ENCODE data around the gene TESMIN.

DNA sequence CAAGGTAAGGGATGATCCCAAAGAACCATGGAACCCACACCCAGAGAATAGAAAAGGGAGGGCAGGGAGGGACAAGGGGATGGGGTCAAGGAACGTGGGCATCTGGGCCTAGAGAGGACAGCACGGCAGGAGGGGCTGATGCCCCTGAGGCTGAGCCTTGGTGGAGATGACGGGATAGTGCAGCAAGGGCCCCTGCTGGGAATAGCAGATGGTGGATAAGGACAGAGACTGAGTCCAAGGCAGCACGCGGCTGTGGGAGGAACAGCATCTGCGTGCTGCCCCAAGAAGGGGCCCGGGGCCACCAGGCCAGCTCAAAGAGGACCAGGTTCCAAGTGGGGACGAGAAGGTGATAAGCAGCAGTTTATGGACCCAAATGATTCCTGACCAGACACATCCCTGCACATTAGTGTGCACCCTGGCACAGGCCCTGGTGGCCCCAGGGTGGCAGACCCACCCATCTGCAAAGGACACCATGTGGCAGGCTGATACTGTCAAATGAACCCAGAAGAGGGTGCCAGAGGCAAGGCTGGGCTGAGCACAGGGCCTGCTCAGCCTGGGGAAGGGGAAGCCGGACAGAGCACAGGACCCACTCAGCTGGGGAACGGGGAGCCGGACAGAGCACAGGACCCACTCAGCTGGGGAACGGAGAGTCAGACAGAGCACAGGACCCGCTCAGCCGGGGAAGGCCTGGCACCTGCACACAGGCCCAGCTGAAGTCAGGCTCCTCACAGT, 12.8 kb upstream of the TESMIN start:
- TF ChIP-seq CBX1 (IDR thresholded peaks at IDR 0.05; ENCODE audit: low read depth) (no peak), POLR2A (IDR thresholded peaks at IDR 0.05; ENCODE audit: insufficient read depth in 1 of 2, low read depth in 2 of 2, low read length in 2 of 2) (no peak), EZH2 (conservative IDR thresholded peaks at IDR 0.05; ENCODE audit: low read depth, low read length) (no peak), NR3C1 (CRISPR knock-in tag; IDR thresholded peaks at IDR 0.05) (no peak), HIVEP1 (CRISPR knock-in tag; IDR thresholded peaks at IDR 0.05) (no peak), ATF1 (CRISPR knock-in tag; IDR thresholded peaks at IDR 0.05) (no peak), ZNF629 (CRISPR knock-in tag; conservative IDR thresholded peaks at IDR 0.05) (no peak)
- TF ChIP-seq, protein P1, sequence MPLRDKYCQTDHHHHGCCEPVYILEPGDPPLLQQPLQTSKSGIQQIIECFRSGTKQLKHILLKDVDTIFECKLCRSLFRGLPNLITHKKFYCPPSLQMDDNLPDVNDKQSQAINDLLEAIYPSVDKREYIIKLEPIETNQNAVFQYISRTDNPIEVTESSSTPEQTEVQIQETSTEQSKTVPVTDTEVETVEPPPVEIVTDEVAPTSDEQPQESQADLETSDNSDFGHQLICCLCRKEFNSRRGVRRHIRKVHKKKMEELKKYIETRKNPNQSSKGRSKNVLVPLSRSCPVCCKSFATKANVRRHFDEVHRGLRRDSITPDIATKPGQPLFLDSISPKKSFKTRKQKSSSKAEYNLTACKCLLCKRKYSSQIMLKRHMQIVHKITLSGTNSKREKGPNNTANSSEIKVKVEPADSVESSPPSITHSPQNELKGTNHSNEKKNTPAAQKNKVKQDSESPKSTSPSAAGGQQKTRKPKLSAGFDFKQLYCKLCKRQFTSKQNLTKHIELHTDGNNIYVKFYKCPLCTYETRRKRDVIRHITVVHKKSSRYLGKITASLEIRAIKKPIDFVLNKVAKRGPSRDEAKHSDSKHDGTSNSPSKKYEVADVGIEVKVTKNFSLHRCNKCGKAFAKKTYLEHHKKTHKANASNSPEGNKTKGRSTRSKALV (CRISPR knock-in tag; IDR thresholded peaks at IDR 0.05): no peak
- TF ChIP-seq, protein P2, sequence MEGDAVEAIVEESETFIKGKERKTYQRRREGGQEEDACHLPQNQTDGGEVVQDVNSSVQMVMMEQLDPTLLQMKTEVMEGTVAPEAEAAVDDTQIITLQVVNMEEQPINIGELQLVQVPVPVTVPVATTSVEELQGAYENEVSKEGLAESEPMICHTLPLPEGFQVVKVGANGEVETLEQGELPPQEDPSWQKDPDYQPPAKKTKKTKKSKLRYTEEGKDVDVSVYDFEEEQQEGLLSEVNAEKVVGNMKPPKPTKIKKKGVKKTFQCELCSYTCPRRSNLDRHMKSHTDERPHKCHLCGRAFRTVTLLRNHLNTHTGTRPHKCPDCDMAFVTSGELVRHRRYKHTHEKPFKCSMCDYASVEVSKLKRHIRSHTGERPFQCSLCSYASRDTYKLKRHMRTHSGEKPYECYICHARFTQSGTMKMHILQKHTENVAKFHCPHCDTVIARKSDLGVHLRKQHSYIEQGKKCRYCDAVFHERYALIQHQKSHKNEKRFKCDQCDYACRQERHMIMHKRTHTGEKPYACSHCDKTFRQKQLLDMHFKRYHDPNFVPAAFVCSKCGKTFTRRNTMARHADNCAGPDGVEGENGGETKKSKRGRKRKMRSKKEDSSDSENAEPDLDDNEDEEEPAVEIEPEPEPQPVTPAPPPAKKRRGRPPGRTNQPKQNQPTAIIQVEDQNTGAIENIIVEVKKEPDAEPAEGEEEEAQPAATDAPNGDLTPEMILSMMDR (CRISPR knock-in tag; IDR thresholded peaks at IDR 0.05): peak; percentile 51
- TF ChIP-seq, protein P3, sequence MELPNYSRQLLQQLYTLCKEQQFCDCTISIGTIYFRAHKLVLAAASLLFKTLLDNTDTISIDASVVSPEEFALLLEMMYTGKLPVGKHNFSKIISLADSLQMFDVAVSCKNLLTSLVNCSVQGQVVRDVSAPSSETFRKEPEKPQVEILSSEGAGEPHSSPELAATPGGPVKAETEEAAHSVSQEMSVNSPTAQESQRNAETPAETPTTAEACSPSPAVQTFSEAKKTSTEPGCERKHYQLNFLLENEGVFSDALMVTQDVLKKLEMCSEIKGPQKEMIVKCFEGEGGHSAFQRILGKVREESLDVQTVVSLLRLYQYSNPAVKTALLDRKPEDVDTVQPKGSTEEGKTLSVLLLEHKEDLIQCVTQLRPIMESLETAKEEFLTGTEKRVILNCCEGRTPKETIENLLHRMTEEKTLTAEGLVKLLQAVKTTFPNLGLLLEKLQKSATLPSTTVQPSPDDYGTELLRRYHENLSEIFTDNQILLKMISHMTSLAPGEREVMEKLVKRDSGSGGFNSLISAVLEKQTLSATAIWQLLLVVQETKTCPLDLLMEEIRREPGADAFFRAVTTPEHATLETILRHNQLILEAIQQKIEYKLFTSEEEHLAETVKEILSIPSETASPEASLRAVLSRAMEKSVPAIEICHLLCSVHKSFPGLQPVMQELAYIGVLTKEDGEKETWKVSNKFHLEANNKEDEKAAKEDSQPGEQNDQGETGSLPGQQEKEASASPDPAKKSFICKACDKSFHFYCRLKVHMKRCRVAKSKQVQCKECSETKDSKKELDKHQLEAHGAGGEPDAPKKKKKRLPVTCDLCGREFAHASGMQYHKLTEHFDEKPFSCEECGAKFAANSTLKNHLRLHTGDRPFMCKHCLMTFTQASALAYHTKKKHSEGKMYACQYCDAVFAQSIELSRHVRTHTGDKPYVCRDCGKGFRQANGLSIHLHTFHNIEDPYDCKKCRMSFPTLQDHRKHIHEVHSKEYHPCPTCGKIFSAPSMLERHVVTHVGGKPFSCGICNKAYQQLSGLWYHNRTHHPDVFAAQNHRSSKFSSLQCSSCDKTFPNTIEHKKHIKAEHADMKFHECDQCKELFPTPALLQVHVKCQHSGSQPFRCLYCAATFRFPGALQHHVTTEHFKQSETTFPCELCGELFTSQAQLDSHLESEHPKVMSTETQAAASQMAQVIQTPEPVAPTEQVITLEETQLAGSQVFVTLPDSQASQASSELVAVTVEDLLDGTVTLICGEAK (IDR thresholded peaks at IDR 0.05): no peak
- TF ChIP-seq, protein P3 (CRISPR knock-in tag; IDR thresholded peaks at IDR 0.05): no peak
- TF ChIP-seq, protein P4, sequence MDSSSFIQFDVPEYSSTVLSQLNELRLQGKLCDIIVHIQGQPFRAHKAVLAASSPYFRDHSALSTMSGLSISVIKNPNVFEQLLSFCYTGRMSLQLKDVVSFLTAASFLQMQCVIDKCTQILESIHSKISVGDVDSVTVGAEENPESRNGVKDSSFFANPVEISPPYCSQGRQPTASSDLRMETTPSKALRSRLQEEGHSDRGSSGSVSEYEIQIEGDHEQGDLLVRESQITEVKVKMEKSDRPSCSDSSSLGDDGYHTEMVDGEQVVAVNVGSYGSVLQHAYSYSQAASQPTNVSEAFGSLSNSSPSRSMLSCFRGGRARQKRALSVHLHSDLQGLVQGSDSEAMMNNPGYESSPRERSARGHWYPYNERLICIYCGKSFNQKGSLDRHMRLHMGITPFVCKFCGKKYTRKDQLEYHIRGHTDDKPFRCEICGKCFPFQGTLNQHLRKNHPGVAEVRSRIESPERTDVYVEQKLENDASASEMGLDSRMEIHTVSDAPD (CRISPR knock-in tag; IDR thresholded peaks at IDR 0.05): no peak

All from HepG2 (cell line).